ENCODE measurements around the gene YBEY.
A peak's percentile ranks its signal among the peaks of the same experiment; 100 is the strongest.

Gene YBEY

GRCh38 chr21:46245213-46245915 is 40.8 kb upstream of the YBEY start:
- DNase-seq (ENCODE audit: low read depth): no peak
- H3K4me3 ChIP-seq (ENCODE audit: low read depth, low read length): no peak overlapping the region
- TF ChIP-seq CTCF (IDR thresholded peaks at IDR 0.05; ENCODE audit: low read depth, low read length, missing control alignments): peak; percentile 2

GRCh38 chr21:46246345-46246744 is 39.8 kb upstream of the YBEY start:
- no peak overlapping the region for H3K4me3 ChIP-seq (ENCODE audit: low read depth, low read length)
- no peak for TF ChIP-seq CTCF (IDR thresholded peaks at IDR 0.05; ENCODE audit: low read depth, low read length, missing control alignments)
- DNase-seq (ENCODE audit: low read depth): no peak

- TF ChIP-seq CTCF (IDR thresholded peaks at IDR 0.05; ENCODE audit: low read depth, low read length, missing control alignments): no peak
- no peak for DNase-seq (ENCODE audit: low read depth)
- H3K4me3 ChIP-seq (ENCODE audit: low read depth, low read length): no peak overlapping the region
These were observed 38.3 kb upstream of the YBEY start for GRCh38 chr21:46247699-46248421.

GRCh38 chr21:46248422-46248782 is 37.7 kb upstream of the YBEY start:
- DNase-seq (ENCODE audit: low read depth): no peak
- no peak overlapping the region for H3K4me3 ChIP-seq (ENCODE audit: low read depth, low read length)
- no peak for TF ChIP-seq CTCF (IDR thresholded peaks at IDR 0.05; ENCODE audit: low read depth, low read length, missing control alignments)

- TF ChIP-seq CTCF (IDR thresholded peaks at IDR 0.05; ENCODE audit: low read depth, low read length, missing control alignments): no peak
- no peak overlapping the region for H3K4me3 ChIP-seq (ENCODE audit: low read depth, low read length)
- DNase-seq (ENCODE audit: low read depth): no peak
These were observed 37.3 kb upstream of the YBEY start for GRCh38 chr21:46248827-46249226.

GRCh38 chr21:46250146-46250725 is 35.9 kb upstream of the YBEY start:
- H3K4me3 ChIP-seq (ENCODE audit: low read depth, low read length): no peak overlapping the region
- DNase-seq (ENCODE audit: low read depth): no peak
- no peak for TF ChIP-seq CTCF (IDR thresholded peaks at IDR 0.05; ENCODE audit: low read depth, low read length, missing control alignments)
